WTC11 (cell line): Measurements from ENCODE around the gene NUTM2A. TPM values are rescaled to one million over a fixed set of nuclear protein-coding genes. Genes with fewer than 3 reads are reported as not detected.
"Not testable (repeated sequence)": the region's sequence is repeated elsewhere in the genome, so short reads cannot be mapped to it uniquely, and the experiment has no call there.

ENCODE experiments used
- ATAC-seq: fragments of 200-7000 bp; cut with Tn5 transposase; 2 replicates; pipeline ENCODE4 v1.10.0; 2021; ENCODE audit warnings: mild to moderate bottlenecking, moderate library complexity
- Bru-seq: library from RNA; stranded (reverse); fragments of 400-500 nt; gene quantifications from one replicate; lab custom pipeline; 2021; lab: Mats Ljungman, UMichigan
- CTCF ChIA-PET: fragments of 300-600 bp; sonication (Branson Sonifier 250); formaldehyde crosslinking; loops from one replicate; lab custom pipeline; 2021; ENCODE audit warnings: antibody characterized with exemption; lab: Charles Lee
- POLR2A ChIA-PET: fragments of 350-600 bp; sonication (Branson Sonifier 250); formaldehyde crosslinking; loops from one replicate; lab custom pipeline; 2021; ENCODE audit warnings: antibody characterized with exemption; lab: Charles Lee
- DNase-seq: peaks from one replicate; pipeline ENCODE4 v3.0.0; 2021; ENCODE audit warnings: low spot score
- H3K27ac Mint-ChIP-seq: 2 replicates; pipeline ENCODE4 v1.8.0; 2021; ENCODE audit warnings: mixed read lengths
- H3K27me3 Mint-ChIP-seq: 2 replicates; pipeline ENCODE4 v1.8.0; 2021; ENCODE audit warnings: low read depth, mild to moderate bottlenecking, moderate library complexity, mixed read lengths
- H3K36me3 Mint-ChIP-seq: 2 replicates; pipeline ENCODE4 v1.8.0; 2021; ENCODE audit warnings: mixed read lengths
- H3K4me1 Mint-ChIP-seq: 2 replicates; pipeline ENCODE4 v1.8.0; 2022; ENCODE audit warnings: mixed read lengths
- H3K4me3 Mint-ChIP-seq: 2 replicates; pipeline ENCODE4 v1.8.0; 2021; ENCODE audit warnings: mild to moderate bottlenecking, moderate library complexity, mixed read lengths
- H3K9me3 Mint-ChIP-seq: 2 replicates; pipeline ENCODE4 v1.8.0; 2021; ENCODE audit warnings: mixed read lengths
- long read RNA-seq, 3 experiments: library from RNA in 1 of 3; library from capped mRNA in 1 of 3; library from polyadenylated mRNA in 1 of 3; unstranded in 2 of 3; stranded (forward) in 1 of 3; transcript quantifications; one replicate each; pipeline ENCODE4 v2.0.0, GENCODE V29; 2021
- total RNA-seq: library from RNA; stranded (reverse); gene quantifications from 3 replicates; pipeline ENCODE4 v1.2.3, GENCODE V29; 2021

Gene NUTM2A, protein sequence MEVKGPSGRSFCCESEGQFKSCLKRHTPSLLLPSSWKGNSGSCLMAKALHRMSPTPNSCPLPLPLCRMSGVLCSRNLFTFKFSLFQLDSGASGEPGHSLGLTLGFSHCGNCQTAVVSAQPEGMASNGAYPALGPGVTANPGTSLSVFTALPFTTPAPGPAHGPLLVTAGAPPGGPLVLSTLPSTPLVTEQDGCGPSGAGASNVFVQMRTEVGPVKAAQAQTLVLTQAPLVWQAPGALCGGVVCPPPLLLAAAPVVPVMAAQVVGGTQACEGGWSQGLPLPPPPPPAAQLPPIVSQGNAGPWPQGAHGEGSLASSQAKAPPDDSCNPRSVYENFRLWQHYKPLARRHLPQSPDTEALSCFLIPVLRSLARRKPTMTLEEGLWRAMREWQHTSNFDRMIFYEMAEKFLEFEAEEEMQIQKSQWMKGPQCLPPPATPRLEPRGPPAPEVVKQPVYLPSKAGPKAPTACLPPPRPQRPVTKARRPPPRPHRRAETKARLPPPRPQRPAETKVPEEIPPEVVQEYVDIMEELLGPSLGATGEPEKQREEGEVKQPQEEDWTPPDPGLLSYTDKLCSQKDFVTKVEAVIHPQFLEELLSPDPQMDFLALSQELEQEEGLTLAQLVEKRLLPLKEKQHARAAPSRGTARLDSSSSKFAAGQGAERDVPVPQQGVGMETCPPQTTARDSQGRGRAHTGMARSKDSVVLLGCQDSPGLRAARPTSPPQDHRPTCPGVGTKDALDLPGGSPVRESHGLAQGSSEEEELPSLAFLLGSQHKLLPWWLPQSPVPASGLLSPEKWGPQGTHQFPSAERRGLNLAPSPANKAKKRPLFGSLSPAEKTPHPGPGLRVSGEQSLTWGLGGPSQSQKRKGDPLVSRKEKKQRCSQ
- total RNA-seq (0.32 to 0.68 TPM (median 0.48 TPM) in 3 replicates), Bru-seq, nascent RNA (percentile 12 among the genes with signal in this experiment)
- long read RNA-seq, experiment 1: 0 reads
- long read RNA-seq, experiment 2: 0 reads
- long read RNA-seq, experiment 3: 0 reads

DNA sequence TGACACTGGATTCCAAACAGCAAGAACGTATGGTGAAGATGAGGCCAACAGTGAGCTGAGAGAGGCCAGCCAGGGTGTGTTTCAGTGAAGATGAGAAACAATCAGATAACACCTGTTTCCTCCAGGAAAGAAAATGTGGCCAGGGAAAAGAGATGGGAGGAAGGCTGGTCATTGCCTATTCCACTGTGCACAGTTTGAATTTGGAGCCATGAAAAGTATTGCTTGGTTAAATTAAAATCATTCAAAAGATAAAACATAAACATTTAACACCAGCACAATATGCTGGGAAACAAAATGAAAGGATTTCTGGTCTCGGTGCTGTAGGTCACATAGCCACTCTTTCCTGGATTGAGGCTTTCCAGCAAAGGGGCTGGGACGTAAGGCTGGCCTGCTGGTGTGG lies at the start of gene NUTM2A:
Gene NUTM2A (plus strand): TSS at position 301 of the 400 bp plus-strand sequence. CDS start 383 bp downstream, outside the sequence.
- H3K27ac Mint-ChIP-seq, H3K4me3 Mint-ChIP-seq, H3K36me3 Mint-ChIP-seq, H3K9me3 Mint-ChIP-seq, H3K27me3 Mint-ChIP-seq, CTCF ChIA-PET, H3K4me1 Mint-ChIP-seq, DNase-seq, ATAC-seq, POLR2A ChIA-PET: not testable (repeated sequence)

DNA sequence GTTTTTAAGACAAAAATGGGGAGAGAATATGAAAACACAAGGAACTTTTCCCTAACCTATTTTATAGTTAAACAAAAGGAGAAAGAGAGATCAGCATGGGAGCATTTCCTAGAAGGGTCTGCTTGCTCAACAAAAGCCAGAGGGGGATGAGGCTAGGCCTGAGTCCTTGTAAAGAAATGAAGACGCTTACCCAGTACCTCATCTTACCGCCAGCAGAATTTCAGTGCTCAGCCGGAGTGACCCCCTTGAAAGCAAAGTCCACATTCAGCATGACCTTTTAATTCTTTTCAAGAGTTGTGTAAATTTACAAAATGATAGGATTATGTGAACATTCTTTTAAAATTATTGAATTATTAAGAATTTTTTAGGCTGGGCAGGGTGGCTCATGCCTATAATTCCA lies 47.7 kb upstream of the NUTM2A start:
- DNase-seq, H3K4me1 Mint-ChIP-seq, ATAC-seq, CTCF ChIA-PET, H3K27me3 Mint-ChIP-seq, H3K36me3 Mint-ChIP-seq, H3K9me3 Mint-ChIP-seq, H3K27ac Mint-ChIP-seq, H3K4me3 Mint-ChIP-seq, POLR2A ChIA-PET: not testable (repeated sequence)

DNA sequence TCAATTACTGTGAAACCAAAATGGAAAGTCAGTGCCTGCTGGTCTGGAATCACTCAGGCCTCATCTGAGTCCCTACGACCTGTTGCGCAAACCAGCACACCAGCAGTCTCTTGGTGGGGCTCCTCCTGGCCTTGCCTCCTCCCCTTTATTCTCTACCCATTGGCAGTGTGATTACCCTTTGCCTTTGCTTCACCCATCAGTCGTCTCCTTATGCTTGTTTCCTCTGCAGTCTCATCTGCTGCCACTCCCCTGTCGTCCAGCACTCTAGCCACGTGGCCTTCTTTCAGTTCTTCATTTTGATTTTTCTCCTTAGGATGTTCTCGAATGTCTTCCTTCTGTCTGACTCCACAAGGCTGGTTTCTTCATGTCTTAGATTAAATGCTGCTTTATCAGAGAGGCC lies 40.8 kb upstream of the NUTM2A start:
- H3K4me3 Mint-ChIP-seq, CTCF ChIA-PET, H3K27me3 Mint-ChIP-seq, H3K9me3 Mint-ChIP-seq, DNase-seq, H3K27ac Mint-ChIP-seq, H3K4me1 Mint-ChIP-seq, ATAC-seq, POLR2A ChIA-PET: not testable (repeated sequence)
- peaks cover 33% of the 10 kb centered on the region for H3K36me3 Mint-ChIP-seq

DNA sequence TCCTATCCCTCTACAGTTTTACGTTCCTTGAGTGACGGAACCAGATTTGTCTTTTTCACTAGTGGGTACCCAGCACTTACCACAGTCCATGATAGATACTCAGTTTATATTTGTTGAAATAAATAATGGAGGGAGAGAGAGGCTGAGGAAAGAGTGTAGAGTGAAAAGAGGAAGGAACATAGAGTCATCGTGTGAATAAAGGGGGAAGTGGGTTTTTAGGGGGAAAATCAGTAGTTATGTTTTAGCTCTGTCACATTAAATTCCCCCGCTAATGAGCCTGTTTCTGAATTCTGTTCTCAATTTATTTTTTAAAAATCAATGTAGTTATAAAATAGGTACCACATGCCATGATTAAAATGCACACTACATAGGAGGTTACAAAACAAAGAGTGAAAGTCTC lies 39.2 kb upstream of the NUTM2A start:
- H3K4me1 Mint-ChIP-seq, H3K9me3 Mint-ChIP-seq, DNase-seq, H3K27me3 Mint-ChIP-seq, POLR2A ChIA-PET, H3K27ac Mint-ChIP-seq, ATAC-seq, H3K4me3 Mint-ChIP-seq, CTCF ChIA-PET: not testable (repeated sequence)
- H3K36me3 Mint-ChIP-seq: peaks cover 34% of the 10 kb centered on the region

DNA sequence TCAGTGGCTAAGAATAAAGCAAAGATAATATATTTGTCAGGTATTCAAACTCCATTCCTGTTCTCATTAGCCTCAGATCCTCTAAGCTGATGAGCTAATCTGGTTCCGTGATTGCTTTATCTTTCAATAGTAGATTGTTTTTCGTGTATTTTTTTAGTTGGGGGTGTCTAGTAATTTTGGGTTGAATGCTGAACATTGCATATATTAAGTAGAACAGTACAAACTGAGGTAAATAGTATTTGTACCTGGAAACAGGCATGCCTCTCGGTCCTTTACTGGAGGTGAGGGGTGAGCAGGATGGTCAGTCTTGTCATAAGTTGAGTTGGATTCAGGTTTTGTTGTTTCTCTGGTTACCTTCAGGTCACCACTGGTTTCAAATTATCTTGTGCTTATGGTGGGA lies 37.7 kb upstream of the NUTM2A start:
- H3K4me1 Mint-ChIP-seq, POLR2A ChIA-PET, DNase-seq, H3K9me3 Mint-ChIP-seq, CTCF ChIA-PET, H3K27ac Mint-ChIP-seq, H3K27me3 Mint-ChIP-seq, ATAC-seq, H3K4me3 Mint-ChIP-seq: not testable (repeated sequence)
- H3K36me3 Mint-ChIP-seq: peaks cover 30% of the 10 kb centered on the region

DNA sequence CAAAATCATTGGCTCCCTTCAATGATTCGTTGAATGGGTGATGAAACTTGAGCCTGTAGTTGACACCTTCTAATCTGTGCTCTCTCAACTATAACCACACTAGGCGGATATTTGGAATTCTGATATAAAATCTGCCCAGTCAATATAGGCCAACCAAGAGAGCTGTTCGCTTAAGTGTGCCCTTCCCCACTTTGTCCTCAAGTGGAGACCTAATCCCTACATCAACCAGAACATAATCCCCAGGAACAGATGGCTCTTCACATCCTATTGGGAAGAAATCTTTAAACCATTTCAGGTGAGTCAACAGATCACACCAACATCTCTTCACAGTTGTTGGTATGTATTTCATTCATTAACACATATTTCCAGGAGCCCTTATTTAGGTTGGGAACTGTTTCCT lies 33.4 kb upstream of the NUTM2A start:
- H3K27me3 Mint-ChIP-seq, H3K9me3 Mint-ChIP-seq: not testable (repeated sequence)

DNA sequence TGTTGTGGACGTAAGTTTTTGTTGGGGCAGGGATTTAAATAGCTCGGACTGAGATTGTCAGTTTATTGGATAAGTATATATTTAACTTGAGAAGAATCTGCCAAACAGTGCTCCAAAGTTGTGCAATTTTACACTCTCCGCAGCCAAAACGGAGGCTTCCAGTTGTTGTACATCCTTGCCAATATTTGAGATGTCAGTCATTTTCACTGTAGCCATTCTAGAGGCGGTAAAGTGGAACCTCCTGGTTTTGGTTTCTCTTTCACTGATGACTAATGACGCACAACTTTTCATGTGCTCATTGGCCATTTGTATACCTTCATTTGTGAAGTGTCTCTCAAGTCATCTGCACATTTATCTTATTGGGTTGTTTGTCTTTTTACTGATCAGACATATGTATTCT lies 24.3 kb upstream of the NUTM2A start:
- H3K4me1 Mint-ChIP-seq, H3K27ac Mint-ChIP-seq, H3K27me3 Mint-ChIP-seq, CTCF ChIA-PET, H3K36me3 Mint-ChIP-seq, H3K4me3 Mint-ChIP-seq, H3K9me3 Mint-ChIP-seq, ATAC-seq, DNase-seq, POLR2A ChIA-PET: not testable (repeated sequence)

More for the DNA sequence above, 33.4 kb upstream of the NUTM2A start:
- H3K36me3 Mint-ChIP-seq: peaks cover 16% of the 10 kb centered on the region
- H3K27ac Mint-ChIP-seq, CTCF ChIA-PET, ATAC-seq, H3K4me1 Mint-ChIP-seq, POLR2A ChIA-PET, H3K4me3 Mint-ChIP-seq, DNase-seq: not testable (repeated sequence)

DNA sequence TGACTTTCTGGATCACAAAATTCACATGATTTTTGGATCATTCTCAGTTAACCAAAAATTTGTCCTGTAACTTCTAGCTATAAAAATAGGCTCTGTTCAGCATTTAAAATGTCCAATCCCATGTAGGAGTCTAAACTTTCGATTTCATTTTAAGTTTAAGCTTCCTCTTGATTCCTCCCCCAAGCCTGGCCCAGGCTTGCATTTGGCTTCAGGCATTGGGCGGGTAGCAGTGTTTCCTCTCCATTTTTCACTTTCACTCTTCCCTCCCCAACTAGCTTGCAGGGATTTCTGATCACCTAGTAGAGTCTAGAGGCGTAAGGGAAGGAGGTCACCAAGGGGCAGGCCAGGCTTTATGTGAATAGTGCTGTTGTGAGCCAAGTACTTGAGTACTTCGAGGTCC lies 20.4 kb upstream of the NUTM2A start:
- H3K9me3 Mint-ChIP-seq, POLR2A ChIA-PET, DNase-seq, H3K4me3 Mint-ChIP-seq, ATAC-seq, H3K27me3 Mint-ChIP-seq, H3K27ac Mint-ChIP-seq, H3K36me3 Mint-ChIP-seq, H3K4me1 Mint-ChIP-seq, CTCF ChIA-PET: not testable (repeated sequence)

DNA sequence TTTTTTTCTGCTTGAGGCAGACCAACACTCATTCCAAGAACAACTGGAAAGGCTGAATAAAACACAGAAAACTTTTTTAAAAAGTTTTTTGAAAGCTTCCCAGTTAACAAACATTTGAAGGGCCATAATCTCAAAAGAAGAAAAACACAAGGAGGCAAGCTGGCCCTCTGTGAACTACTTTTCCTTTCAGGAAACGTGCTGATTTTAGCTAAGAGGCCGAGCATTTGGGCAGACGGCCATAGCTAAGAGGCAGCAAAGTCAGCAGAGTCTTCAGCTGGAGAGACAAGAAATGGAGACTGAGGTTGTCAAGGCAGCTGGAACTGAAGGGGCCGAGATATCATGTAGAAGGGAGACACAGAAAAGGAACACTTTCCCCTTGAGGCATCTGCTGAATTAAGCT lies 18.3 kb upstream of the NUTM2A start:
- H3K36me3 Mint-ChIP-seq, H3K27me3 Mint-ChIP-seq, H3K4me1 Mint-ChIP-seq, CTCF ChIA-PET, H3K4me3 Mint-ChIP-seq, ATAC-seq, POLR2A ChIA-PET, H3K9me3 Mint-ChIP-seq, DNase-seq, H3K27ac Mint-ChIP-seq: not testable (repeated sequence)
